Measurements from ENCODE around the gene ABO.

ABO gene

GRCh38 chr9:133246562-133246961 lies 28.4 kb downstream of the ABO start:
- Histone ChIP-seq H3K27ac (ENCODE audit: low read length) (no peak overlapping the region), H2AFZ (ENCODE audit: low read depth, low read length) (no peak overlapping the region), H3K4me1 (ENCODE audit: insufficient read depth, low read length) (no peaks in the 10 kb centered on the region), H3K27me3 (ENCODE audit: insufficient read depth, low read length, poor library complexity) (peaks cover 8% of the 10 kb centered on the region), H3K9ac (ENCODE audit: low read depth, low read length) (no peak overlapping the region), H3K79me2 (ENCODE audit: insufficient read depth, low read length) (no peaks in the 10 kb centered on the region), H4K20me1 (ENCODE audit: insufficient read depth, low read length) (no peaks in the 10 kb centered on the region), H3K4me2 (ENCODE audit: insufficient read depth, low read length) (no peak overlapping the region), H3K36me3 (ENCODE audit: insufficient read depth, low read length) (no peaks in the 10 kb centered on the region), H3K9me3 (ENCODE audit: insufficient read depth, low read length, severe bottlenecking) (no peaks in the 10 kb centered on the region), H3K4me3 (ENCODE audit: low read depth in 1 of 2, low read length in 2 of 2) (no peak overlapping the region)
- no peak for DNase-seq
- TF ChIP-seq EZH2 (IDR thresholded peaks at IDR 0.05; ENCODE audit: borderline replicate concordance, low read depth, low read length, severe bottlenecking): no peak
- TF ChIP-seq CTCF (IDR thresholded peaks at IDR 0.05; ENCODE audit: borderline replicate concordance, extremely low read depth, low read length, poor library complexity, severe bottlenecking): no peak
- no peak for ATAC-seq (ENCODE audit: insufficient read depth, low read depth)

- Histone ChIP-seq H3K27me3 (ENCODE audit: insufficient read depth, low read length, poor library complexity) (peaks cover 8% of the 10 kb centered on the region), H3K79me2 (ENCODE audit: insufficient read depth, low read length) (no peaks in the 10 kb centered on the region), H3K4me3 (ENCODE audit: low read depth in 1 of 2, low read length in 2 of 2) (no peak overlapping the region), H4K20me1 (ENCODE audit: insufficient read depth, low read length) (no peaks in the 10 kb centered on the region), H3K4me2 (ENCODE audit: insufficient read depth, low read length) (no peak overlapping the region), H3K9me3 (ENCODE audit: insufficient read depth, low read length, severe bottlenecking) (no peaks in the 10 kb centered on the region), H3K27ac (ENCODE audit: low read length) (no peak overlapping the region), H3K36me3 (ENCODE audit: insufficient read depth, low read length) (no peaks in the 10 kb centered on the region), H3K9ac (ENCODE audit: low read depth, low read length) (no peak overlapping the region), H3K4me1 (ENCODE audit: insufficient read depth, low read length) (no peaks in the 10 kb centered on the region), H2AFZ (ENCODE audit: low read depth, low read length) (no peak overlapping the region)
- DNase-seq (no peak), ATAC-seq (ENCODE audit: insufficient read depth, low read depth) (no peak)
- no peak for TF ChIP-seq CTCF (IDR thresholded peaks at IDR 0.05; ENCODE audit: borderline replicate concordance, extremely low read depth, low read length, poor library complexity, severe bottlenecking)
- no peak for TF ChIP-seq EZH2 (IDR thresholded peaks at IDR 0.05; ENCODE audit: borderline replicate concordance, low read depth, low read length, severe bottlenecking)
Observed at GRCh38 chr9:133242991-133243390, 32.0 kb downstream of the ABO start.

GRCh38 chr9:133242241-133242640 lies 32.8 kb downstream of the ABO start:
- H4K20me1 ChIP-seq (ENCODE audit: insufficient read depth, low read length): no peaks in the 10 kb centered on the region
- no peaks in the 10 kb centered on the region for H3K9me3 ChIP-seq (ENCODE audit: insufficient read depth, low read length, severe bottlenecking)
- H3K79me2 ChIP-seq (ENCODE audit: insufficient read depth, low read length): no peaks in the 10 kb centered on the region
- H3K4me3 ChIP-seq (ENCODE audit: low read depth in 1 of 2, low read length in 2 of 2): no peak overlapping the region
- H3K4me2 ChIP-seq (ENCODE audit: insufficient read depth, low read length): no peak overlapping the region
- peaks cover 7% of the 10 kb centered on the region for H3K27me3 ChIP-seq (ENCODE audit: insufficient read depth, low read length, poor library complexity)
- DNase-seq: no peak
- no peaks in the 10 kb centered on the region for H3K4me1 ChIP-seq (ENCODE audit: insufficient read depth, low read length)
- H3K27ac ChIP-seq (ENCODE audit: low read length): no peak overlapping the region
- no peak for ATAC-seq (ENCODE audit: insufficient read depth, low read depth)
- H3K9ac ChIP-seq (ENCODE audit: low read depth, low read length): no peak overlapping the region
- H3K36me3 ChIP-seq (ENCODE audit: insufficient read depth, low read length): no peaks in the 10 kb centered on the region
- H2AFZ ChIP-seq (ENCODE audit: low read depth, low read length): no peak overlapping the region
- TF ChIP-seq EZH2 (IDR thresholded peaks at IDR 0.05; ENCODE audit: borderline replicate concordance, low read depth, low read length, severe bottlenecking): no peak
- TF ChIP-seq CTCF (IDR thresholded peaks at IDR 0.05; ENCODE audit: borderline replicate concordance, extremely low read depth, low read length, poor library complexity, severe bottlenecking): no peak

GRCh38 chr9:133239533-133240090 lies 35.4 kb downstream of the ABO start:
- Histone ChIP-seq H3K4me2 (ENCODE audit: insufficient read depth, low read length) (no peak overlapping the region), H3K36me3 (ENCODE audit: insufficient read depth, low read length) (no peaks in the 10 kb centered on the region), H3K9me3 (ENCODE audit: insufficient read depth, low read length, severe bottlenecking) (no peaks in the 10 kb centered on the region), H3K9ac (ENCODE audit: low read depth, low read length) (no peak overlapping the region), H3K79me2 (ENCODE audit: insufficient read depth, low read length) (no peaks in the 10 kb centered on the region), H4K20me1 (ENCODE audit: insufficient read depth, low read length) (no peaks in the 10 kb centered on the region), H3K27ac (ENCODE audit: low read length) (no peak overlapping the region), H2AFZ (ENCODE audit: low read depth, low read length) (no peak overlapping the region), H3K27me3 (ENCODE audit: insufficient read depth, low read length, poor library complexity) (no peaks in the 10 kb centered on the region), H3K4me3 (ENCODE audit: low read depth in 1 of 2, low read length in 2 of 2) (no peak overlapping the region), H3K4me1 (ENCODE audit: insufficient read depth, low read length) (no peaks in the 10 kb centered on the region)
- ATAC-seq (ENCODE audit: insufficient read depth, low read depth) (no peak), DNase-seq (no peak)
- TF ChIP-seq CTCF (IDR thresholded peaks at IDR 0.05; ENCODE audit: borderline replicate concordance, extremely low read depth, low read length, poor library complexity, severe bottlenecking) (no peak), EZH2 (IDR thresholded peaks at IDR 0.05; ENCODE audit: borderline replicate concordance, low read depth, low read length, severe bottlenecking) (no peak)
